Skeletal muscle cell (primary cell): ENCODE measurements around the gene RAP1GAP2.
"Not testable (repeated sequence)": the region's sequence is repeated elsewhere in the genome, so short reads cannot be mapped to it uniquely, and the experiment has no call there.

Experiments
- DNase-seq: peaks from one replicate; pipeline ENCODE4 v3.0.0-alpha.2; 2010; ENCODE audit warnings: low read depth
- H3K4me3 ChIP-seq: 2 replicates; pipeline ENCODE4 v1.5.1; 2011; ENCODE audit warnings: low read depth, mild to moderate bottlenecking, control low read depth, low read length, moderate library complexity

Gene RAP1GAP2

GRCh38 chr17:2808367-2809335 is 12.4 kb downstream of the RAP1GAP2 start:
- DNase-seq = no peak
- H3K4me3 ChIP-seq = no peak overlapping the region

GRCh38 chr17:2809337-2809736 is 13.1 kb downstream of the RAP1GAP2 start:
- H3K4me3 ChIP-seq = no peak overlapping the region
- no peak for DNase-seq

GRCh38 chr17:2814049-2814448 is 17.8 kb downstream of the RAP1GAP2 start:
- no peak overlapping the region for H3K4me3 ChIP-seq
- no peak for DNase-seq

- no peak overlapping the region for H3K4me3 ChIP-seq
Observed at GRCh38 chr17:2814481-2815341, 18.5 kb downstream of the RAP1GAP2 start.

GRCh38 chr17:2815781-2816185 is 19.5 kb downstream of the RAP1GAP2 start:
- H3K4me3 ChIP-seq = no peak overlapping the region
- no peak for DNase-seq

More at GRCh38 chr17:2814481-2815341, 18.5 kb downstream of the RAP1GAP2 start:
- no peak for DNase-seq

- H3K4me3 ChIP-seq = no peak overlapping the region
- DNase-seq = no peak
Observed at GRCh38 chr17:2816688-2817087, 20.4 kb downstream of the RAP1GAP2 start.

- DNase-seq, H3K4me3 ChIP-seq: not testable (repeated sequence)
Observed at GRCh38 chr17:2819294-2819693, 23.1 kb downstream of the RAP1GAP2 start.

GRCh38 chr17:2819921-2820501 is 23.8 kb downstream of the RAP1GAP2 start:
- H3K4me3 ChIP-seq = no peak overlapping the region
- no peak for DNase-seq

- H3K4me3 ChIP-seq = no peak overlapping the region
- no peak for DNase-seq
Observed at GRCh38 chr17:2821868-2822267, 25.6 kb downstream of the RAP1GAP2 start.

GRCh38 chr17:2822358-2822757 is 26.1 kb downstream of the RAP1GAP2 start:
- no peak for DNase-seq

GRCh38 chr17:2825253-2825970 is 29.2 kb downstream of the RAP1GAP2 start:
- DNase-seq = no peak
- no peak overlapping the region for H3K4me3 ChIP-seq

More at GRCh38 chr17:2822358-2822757, 26.1 kb downstream of the RAP1GAP2 start:
- H3K4me3 ChIP-seq = no peak overlapping the region

- H3K4me3 ChIP-seq = no peak overlapping the region
- no peak for DNase-seq
Observed at GRCh38 chr17:2828397-2829038, 32.3 kb downstream of the RAP1GAP2 start.

GRCh38 chr17:2830678-2831077 is 34.4 kb downstream of the RAP1GAP2 start:
- no peak overlapping the region for H3K4me3 ChIP-seq
- no peak for DNase-seq

GRCh38 chr17:2835780-2836179 is 39.5 kb downstream of the RAP1GAP2 start:
- no peak for DNase-seq
- no peak overlapping the region for H3K4me3 ChIP-seq

- DNase-seq = no peak
- H3K4me3 ChIP-seq = no peak overlapping the region
Observed at GRCh38 chr17:2837147-2837561, 40.9 kb downstream of the RAP1GAP2 start.

GRCh38 chr17:2841606-2842005 is 45.4 kb downstream of the RAP1GAP2 start:
- no peak for DNase-seq
- no peak overlapping the region for H3K4me3 ChIP-seq

- no peak for DNase-seq
- H3K4me3 ChIP-seq = no peak overlapping the region
Observed at GRCh38 chr17:2842464-2842863, 46.2 kb downstream of the RAP1GAP2 start.

GRCh38 chr17:2844416-2844815 is 48.2 kb downstream of the RAP1GAP2 start:
- no peak overlapping the region for H3K4me3 ChIP-seq
- no peak for DNase-seq
